ENCODE results near the gene UBAP1L.

DNA sequence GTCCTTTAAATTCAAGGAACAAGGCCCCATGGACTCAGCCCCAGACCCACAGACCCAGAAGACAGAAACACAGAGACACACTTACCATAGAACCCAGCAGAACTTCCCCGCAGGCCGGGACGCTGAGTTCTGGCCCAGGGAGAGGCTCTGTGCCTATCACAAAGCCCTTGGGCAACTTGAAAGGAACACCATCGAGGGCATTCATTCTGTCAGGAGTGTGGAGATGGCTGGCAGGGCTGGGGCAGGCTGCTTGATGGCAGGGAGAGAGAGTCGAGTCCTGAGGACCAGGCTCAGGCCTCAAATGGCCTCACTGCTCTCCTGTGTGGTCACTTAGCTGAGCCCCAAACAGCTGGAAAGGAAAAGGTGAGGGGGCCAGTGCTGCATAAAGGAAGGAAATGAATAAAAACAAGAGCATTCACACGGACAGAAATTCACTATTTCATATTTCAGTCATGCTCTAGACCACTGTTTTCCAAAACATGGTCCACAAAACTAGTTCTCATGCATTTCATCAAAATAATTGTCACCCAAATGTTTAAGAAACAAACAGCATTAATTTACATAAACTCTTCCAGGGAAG is 8.9 kb downstream of the UBAP1L start:
- no peak for TF ChIP-seq EZH2phosphoT487 (IDR thresholded peaks at IDR 0.05; ENCODE audit: low read depth)
- TF ChIP-seq, protein P1, sequence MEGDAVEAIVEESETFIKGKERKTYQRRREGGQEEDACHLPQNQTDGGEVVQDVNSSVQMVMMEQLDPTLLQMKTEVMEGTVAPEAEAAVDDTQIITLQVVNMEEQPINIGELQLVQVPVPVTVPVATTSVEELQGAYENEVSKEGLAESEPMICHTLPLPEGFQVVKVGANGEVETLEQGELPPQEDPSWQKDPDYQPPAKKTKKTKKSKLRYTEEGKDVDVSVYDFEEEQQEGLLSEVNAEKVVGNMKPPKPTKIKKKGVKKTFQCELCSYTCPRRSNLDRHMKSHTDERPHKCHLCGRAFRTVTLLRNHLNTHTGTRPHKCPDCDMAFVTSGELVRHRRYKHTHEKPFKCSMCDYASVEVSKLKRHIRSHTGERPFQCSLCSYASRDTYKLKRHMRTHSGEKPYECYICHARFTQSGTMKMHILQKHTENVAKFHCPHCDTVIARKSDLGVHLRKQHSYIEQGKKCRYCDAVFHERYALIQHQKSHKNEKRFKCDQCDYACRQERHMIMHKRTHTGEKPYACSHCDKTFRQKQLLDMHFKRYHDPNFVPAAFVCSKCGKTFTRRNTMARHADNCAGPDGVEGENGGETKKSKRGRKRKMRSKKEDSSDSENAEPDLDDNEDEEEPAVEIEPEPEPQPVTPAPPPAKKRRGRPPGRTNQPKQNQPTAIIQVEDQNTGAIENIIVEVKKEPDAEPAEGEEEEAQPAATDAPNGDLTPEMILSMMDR (IDR thresholded peaks at IDR 0.05; ENCODE audit: low read depth, low read length), result no peak
